Glomerular endothelial cell (primary cell): ENCODE results near the gene PPM1D. TPM values are rescaled to one million over a fixed set of nuclear protein-coding genes. Genes with fewer than 3 reads are reported as not detected.
A peak's percentile ranks its signal among the peaks of the same experiment; 100 is the strongest.

Source experiments
- DNase-seq: peaks from one replicate; pipeline ENCODE4 v3.0.0-alpha.2; 2011; ENCODE audit warnings: low read depth, low spot score; ENCODE audit errors: extremely low read depth
- total RNA-seq: library from RNA; depleted of rRNA; stranded (reverse); fragments of >200 nt; gene quantifications from 2 replicates; pipeline ENCODE4 v1.2.3, GENCODE V29; 2015

Gene PPM1D
- total RNA-seq, 1 donor from 2014 or later = 22.2 TPM

GRCh38 chr17:60618080-60618479, 18.1 kb downstream of the PPM1D start:
- DNase-seq = no peak

- DNase-seq = no peak
These were observed 19.0 kb downstream of the PPM1D start for GRCh38 chr17:60618854-60619526.

GRCh38 chr17:60622961-60623360, 23.0 kb downstream of the PPM1D start:
- DNase-seq = no peak

- no peak for DNase-seq
These were observed 23.4 kb downstream of the PPM1D start for GRCh38 chr17:60623415-60623814.

GRCh38 chr17:60627124-60627523, 27.1 kb downstream of the PPM1D start:
- no peak for DNase-seq

- DNase-seq = no peak
These were observed 28.4 kb downstream of the PPM1D start for GRCh38 chr17:60628252-60628889.

GRCh38 chr17:60629120-60629519, 29.1 kb downstream of the PPM1D start:
- DNase-seq = no peak

- peak; percentile 18 for DNase-seq
These were observed 30.4 kb downstream of the PPM1D start for GRCh38 chr17:60630352-60630751.

DNA sequence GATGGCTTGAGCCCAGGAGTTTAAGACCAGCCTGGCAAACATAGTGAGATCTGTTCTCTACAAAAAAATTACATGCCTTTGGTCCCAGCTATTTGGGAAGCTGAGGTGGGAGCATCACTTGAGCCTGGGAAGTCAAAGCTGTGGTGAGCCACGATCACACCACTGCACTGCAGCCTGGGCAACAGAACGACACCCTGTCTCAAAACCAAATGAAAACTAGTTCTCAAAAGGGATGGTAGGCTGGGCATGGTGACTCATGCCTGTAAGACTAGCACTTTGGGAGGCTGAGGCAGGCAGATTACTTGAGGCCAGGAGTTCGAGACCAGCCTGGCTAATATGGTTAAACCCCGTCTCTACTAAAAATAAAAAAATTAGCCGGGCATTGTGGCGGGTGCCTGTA, 31.1 kb downstream of the PPM1D start:
- DNase-seq = no peak

GRCh38 chr17:60637683-60638082, 37.7 kb downstream of the PPM1D start:
- no peak for DNase-seq

GRCh38 chr17:60639019-60639330, 39.0 kb downstream of the PPM1D start:
- DNase-seq = no peak

DNA sequence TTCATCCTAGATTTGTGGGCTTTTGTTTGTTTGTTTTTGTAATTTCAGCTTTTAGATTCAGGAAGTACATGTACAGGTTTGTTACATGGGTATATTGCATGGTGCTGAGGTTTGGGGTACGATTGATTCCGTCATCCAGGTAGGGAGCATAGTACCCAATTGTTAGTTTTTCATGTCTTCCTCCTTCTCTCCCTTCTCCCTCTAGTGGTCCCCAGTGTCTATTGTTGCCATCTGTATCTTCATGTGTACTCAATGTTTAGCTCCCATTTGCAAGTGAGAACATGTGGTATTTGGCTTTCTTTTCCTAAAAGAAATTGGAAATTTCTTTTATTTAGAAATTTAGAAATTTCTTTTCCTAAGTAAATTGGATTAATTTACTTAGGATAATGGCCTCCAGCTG, 40.5 kb downstream of the PPM1D start:
- DNase-seq = no peak

DNA sequence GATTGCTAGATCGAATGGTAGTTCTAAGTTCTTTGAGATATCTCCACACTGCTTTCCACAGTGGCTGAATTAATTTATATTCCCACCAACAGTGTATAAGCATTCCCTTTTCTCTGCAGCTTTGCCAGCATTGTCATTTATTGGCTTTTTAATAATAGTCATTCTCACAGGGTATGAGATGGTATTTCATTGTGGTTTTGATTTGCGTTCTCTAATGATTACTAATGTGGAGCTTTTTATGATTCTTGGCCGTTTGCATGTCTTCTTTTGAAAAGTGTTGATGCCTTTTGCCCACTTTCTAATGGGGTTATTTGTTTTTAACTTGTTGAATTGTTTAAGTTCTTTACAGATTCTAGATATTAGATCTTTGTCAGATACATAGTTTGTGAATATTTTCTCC, 41.1 kb downstream of the PPM1D start:
- no peak for DNase-seq

DNA sequence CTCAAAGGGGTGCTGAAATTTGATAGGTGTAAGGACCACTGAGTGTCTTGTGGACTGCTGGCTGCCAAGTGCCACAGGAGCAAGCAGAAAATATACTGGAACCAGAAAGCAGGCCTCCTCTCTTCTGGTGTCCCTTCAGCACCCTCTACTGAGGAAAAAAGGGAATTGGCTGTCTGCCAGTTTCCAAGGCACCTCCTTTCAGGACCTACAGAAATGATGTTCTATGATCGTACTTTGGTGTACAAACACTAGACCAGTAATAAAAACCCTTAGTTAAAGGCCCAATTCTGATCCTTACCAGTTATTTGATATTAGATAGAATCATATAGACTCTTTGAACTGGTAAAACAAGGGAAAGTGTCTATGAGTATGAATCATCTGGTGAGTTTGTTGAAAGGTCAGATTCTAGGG, 41.8 kb downstream of the PPM1D start:
- peak; percentile 68 for DNase-seq

GRCh38 chr17:60645918-60646523, 46.0 kb downstream of the PPM1D start:
- no peak for DNase-seq

- no peak for DNase-seq
These were observed 46.7 kb downstream of the PPM1D start for GRCh38 chr17:60646701-60647100.

DNA sequence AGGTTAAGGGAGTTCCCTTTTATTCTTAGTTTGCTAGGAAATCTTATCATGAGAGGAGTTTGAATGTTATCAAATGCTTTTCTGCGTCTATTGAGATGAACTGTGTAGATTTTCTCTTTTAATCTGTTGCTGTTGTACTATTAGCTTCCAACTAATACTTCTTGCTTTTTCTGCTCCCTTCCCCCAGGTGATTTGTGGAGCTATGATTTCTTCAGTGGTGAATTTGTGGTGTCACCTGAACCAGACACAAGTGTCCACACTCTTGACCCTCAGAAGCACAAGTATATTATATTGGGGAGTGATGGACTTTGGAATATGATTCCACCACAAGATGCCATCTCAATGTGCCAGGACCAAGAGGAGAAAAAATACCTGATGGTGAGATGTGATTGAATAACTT, 47.7 kb downstream of the PPM1D start:
- DNase-seq = no peak

GRCh38 chr17:60652454-60653247, 52.7 kb downstream of the PPM1D start:
- no peak for DNase-seq

DNA sequence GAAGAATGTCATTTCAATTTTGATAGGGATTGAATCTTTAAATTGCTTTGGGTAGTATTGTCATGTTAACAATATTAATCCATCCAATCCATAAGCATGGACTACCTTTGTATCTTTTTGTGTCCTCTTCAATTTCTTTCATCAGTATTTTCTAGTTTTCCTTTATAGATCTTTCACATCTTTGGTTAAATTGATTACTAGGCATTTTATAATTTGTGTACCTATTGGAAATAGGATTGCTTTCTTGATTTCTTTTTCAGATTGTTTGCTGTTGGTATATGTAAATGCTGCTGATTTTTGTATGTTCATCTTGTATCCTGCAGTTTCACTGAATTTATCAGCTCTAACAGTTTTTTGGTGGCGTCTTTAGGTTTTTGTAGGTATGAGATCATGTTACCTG, 53.6 kb downstream of the PPM1D start:
- no peak for DNase-seq

DNA sequence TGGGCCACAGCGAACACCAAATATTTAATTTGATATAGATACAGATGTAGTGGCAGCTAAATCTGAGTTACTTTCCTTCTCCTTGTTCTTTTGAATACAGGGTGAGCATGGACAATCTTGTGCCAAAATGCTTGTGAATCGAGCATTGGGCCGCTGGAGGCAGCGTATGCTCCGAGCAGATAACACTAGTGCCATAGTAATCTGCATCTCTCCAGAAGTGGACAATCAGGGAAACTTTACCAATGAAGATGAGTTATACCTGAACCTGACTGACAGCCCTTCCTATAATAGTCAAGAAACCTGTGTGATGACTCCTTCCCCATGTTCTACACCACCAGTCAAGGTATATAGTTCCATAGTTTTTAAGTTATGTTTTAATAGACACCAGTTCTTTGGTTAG, 56.5 kb downstream of the PPM1D start:
- no peak for DNase-seq

- DNase-seq = no peak
These were observed 59.2 kb downstream of the PPM1D start for GRCh38 chr17:60659156-60659555.

DNA sequence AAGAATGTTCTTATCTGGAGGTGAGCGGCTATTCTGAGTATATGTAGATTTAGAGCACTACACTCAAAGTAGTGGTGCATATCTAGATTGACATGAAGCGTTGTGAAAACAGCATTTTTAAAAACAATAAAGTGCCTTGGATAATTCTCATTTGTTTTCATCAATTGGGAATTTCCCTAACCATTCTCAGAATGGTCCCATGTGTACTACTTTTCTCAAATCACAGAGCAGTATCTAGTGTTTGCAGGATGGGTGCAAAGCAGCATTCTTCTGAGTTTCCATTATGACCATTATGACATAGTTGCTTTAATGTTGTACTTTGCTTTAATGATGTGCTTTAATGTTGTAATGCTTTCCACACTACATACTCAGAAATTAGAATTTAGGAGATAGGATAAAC, 61.5 kb downstream of the PPM1D start:
- no peak for DNase-seq
